Right atrium auricular region (tissue), 2 donors: Measurements from ENCODE around the gene CACFD1. TPM values are rescaled to one million over a fixed set of nuclear protein-coding genes. Genes with fewer than 3 reads are reported as not detected.

ENCODE experiments used
- DNase-seq: peaks from one replicate; pipeline ENCODE4 v3.0.0-alpha.2; 2019; ENCODE audit warnings: low spot score
- H3K27ac ChIP-seq, 2 donors: fragments of 200-600 bp; sonication (generic); 1 replicate in 1 of 2; 2 replicates in 1 of 2; pipeline ENCODE4 v1.5.1; 2016 to 2019
- H3K27me3 ChIP-seq, 2 donors: fragments of 200-600 bp; sonication (generic); one replicate each; pipeline versions ENCODE4 v1.5.1 to v1.6.0; 2017 to 2019
- H3K36me3 ChIP-seq: fragments of 200-600 bp; sonication (generic); one replicate; pipeline ENCODE4 v1.5.1; 2016
- H3K4me1 ChIP-seq, 2 donors: fragments of 200-600 bp; sonication (generic); one replicate each; pipeline versions ENCODE4 v1.5.1 to v1.6.0; 2017 to 2019
- H3K4me3 ChIP-seq, 2 donors: fragments of 200-600 bp; sonication (generic); 1 replicate in 1 of 2; 2 replicates in 1 of 2; pipeline ENCODE4 v1.5.1; 2017 to 2019; ENCODE audit warnings: mild to moderate bottlenecking in 1 of 2, moderate library complexity in 1 of 2
- H3K9me3 ChIP-seq, 2 donors: fragments of 200-600 bp; sonication (generic); one replicate each; pipeline ENCODE4 v1.5.1; 2019
- CTCF ChIP-seq, 2 donors: fragments of 200-600 bp; sonication (generic); IDR thresholded peaks; one replicate each; pipeline ENCODE4 v1.5.1; 2019; ENCODE audit warnings: antibody characterized with exemption in 2 of 2
- total RNA-seq, 2 donors: library from RNA; depleted of rRNA; stranded (reverse); fragments of >200 nt; gene quantifications; one replicate each; pipeline ENCODE4 v1.1.0, GENCODE V29; 2016

The CACFD1 gene
- total RNA-seq, 2 donors from 2014 or later = 11.9 to 12.4 TPM

GRCh38 chr9:133433351-133433843 lies 26.4 kb upstream of the CACFD1 start:
- H3K4me3 ChIP-seq = no peak overlapping the region
- no peaks in the 10 kb centered on the region for H3K9me3 ChIP-seq
- DNase-seq = no peak
- peaks cover 0 to 13% of the 10 kb centered on the region in 2 donors for H3K4me1 ChIP-seq
- no peak overlapping the region for H3K27ac ChIP-seq
- H3K27me3 ChIP-seq = peaks cover 0 to 1% of the 10 kb centered on the region in 2 donors
- no peaks in the 10 kb centered on the region for H3K36me3 ChIP-seq
- TF ChIP-seq CTCF (IDR thresholded peaks at IDR 0.05) = no peak

GRCh38 chr9:133436681-133437080 lies 23.1 kb upstream of the CACFD1 start:
- Histone ChIP-seq H3K4me3 (no peak overlapping the region), H3K4me1 (no peaks in the 10 kb centered on the region)

GRCh38 chr9:133437753-133438531 lies 21.8 kb upstream of the CACFD1 start:
- no peaks in the 10 kb centered on the region for H3K36me3 ChIP-seq
- H3K27me3 ChIP-seq = no peaks in the 10 kb centered on the region
- no peaks in the 10 kb centered on the region for H3K4me1 ChIP-seq
- H3K27ac ChIP-seq = no peak overlapping the region
- H3K4me3 ChIP-seq = no peak overlapping the region
- no peak for TF ChIP-seq CTCF (IDR thresholded peaks at IDR 0.05)
- H3K9me3 ChIP-seq = no peaks in the 10 kb centered on the region
- no peak for DNase-seq

More at GRCh38 chr9:133436681-133437080, 23.1 kb upstream of the CACFD1 start:
- Histone ChIP-seq H3K36me3 (no peaks in the 10 kb centered on the region), H3K27ac (no peak overlapping the region), H3K27me3 (no peaks in the 10 kb centered on the region), H3K9me3 (no peaks in the 10 kb centered on the region)
- DNase-seq = no peak
- no peak for TF ChIP-seq CTCF (IDR thresholded peaks at IDR 0.05)

- Histone ChIP-seq H3K36me3 (no peaks in the 10 kb centered on the region), H3K4me1 (no peaks in the 10 kb centered on the region), H3K27ac (no peak overlapping the region), H3K9me3 (no peaks in the 10 kb centered on the region), H3K27me3 (no peaks in the 10 kb centered on the region), H3K4me3 (no peak overlapping the region)
- DNase-seq = no peak
- no peak for TF ChIP-seq CTCF (IDR thresholded peaks at IDR 0.05)
These were observed 20.4 kb upstream of the CACFD1 start for GRCh38 chr9:133439337-133439736.

- no peak for DNase-seq
- Histone ChIP-seq H3K4me3 (no peak overlapping the region), H3K27me3 (no peaks in the 10 kb centered on the region), H3K9me3 (no peaks in the 10 kb centered on the region), H3K36me3 (no peaks in the 10 kb centered on the region), H3K27ac (no peak overlapping the region), H3K4me1 (no peaks in the 10 kb centered on the region)
- TF ChIP-seq CTCF (IDR thresholded peaks at IDR 0.05) = no peak
These were observed 18.9 kb upstream of the CACFD1 start for GRCh38 chr9:133440874-133441273.
